ENCODE results near the gene NOX3.
A peak's percentile ranks its signal among the peaks of the same experiment; 100 is the strongest.
"Not testable (repeated sequence)": the region's sequence is repeated elsewhere in the genome, so short reads cannot be mapped to it uniquely, and the experiment has no call there.

NOX3 gene

DNA sequence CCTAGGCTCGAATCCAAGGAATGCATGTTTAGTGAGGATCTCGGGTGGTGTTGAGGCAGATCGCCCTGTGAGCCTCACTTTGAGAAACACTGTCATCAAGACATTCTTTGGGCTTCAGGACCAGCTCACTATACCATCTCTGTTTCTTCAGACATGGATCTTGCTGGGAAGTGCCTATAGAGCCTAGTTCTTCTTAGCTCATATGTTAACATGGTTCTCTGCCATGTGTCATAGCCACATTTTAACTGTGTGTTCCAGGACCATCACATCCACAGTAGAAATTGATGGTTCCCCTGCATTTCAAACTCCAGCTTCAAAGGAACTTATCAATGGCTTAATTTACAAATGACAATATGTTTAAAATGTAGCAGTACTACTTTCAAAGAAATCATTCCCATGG is 57.4 kb downstream of the NOX3 start:
- DNase-seq, result no peak

DNA sequence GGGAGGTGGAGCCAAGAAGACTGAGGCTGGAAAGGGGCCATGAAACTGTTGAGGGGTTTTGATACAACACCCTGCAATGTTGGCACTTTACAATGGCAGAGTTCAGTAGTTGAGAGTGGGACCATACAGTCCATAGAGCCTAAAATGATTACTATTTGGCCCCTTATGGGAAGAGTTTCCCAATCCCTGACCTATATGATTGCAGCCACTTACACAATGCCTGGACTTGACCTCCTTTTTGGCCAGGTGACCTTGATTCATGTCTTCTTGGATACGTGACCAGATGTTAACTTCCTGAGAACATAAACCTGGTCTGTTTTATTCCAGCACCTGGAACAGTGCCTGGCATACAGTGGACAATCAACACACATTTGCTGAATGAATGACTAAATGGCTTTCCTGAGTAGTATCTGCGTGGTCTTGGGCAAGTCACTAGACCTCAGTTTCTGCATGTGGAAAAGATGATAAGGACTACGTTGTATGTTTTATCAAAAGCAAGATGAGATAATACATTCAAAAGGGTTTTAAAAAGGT is 58.4 kb downstream of the NOX3 start:
- no peak for DNase-seq

DNA sequence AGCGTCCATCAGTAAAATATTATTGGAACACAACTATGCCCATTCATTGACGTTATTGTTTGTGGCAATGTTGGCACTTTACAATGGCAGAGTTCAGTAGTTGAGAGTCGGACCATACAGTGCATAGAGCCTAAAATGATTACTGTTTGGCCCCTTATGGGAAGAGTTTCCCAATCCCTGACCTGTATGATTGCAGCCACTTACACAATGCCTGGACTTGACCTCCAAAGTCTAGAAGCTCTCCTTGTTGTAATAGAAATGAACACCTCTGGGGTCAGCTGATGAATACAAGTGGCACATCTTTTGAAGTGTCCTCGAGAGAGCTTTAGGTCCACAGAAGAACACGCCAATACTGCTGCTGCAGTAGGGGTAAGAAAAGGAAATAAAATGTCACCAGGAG is 59.0 kb downstream of the NOX3 start:
- DNase-seq, result no peak

DNA sequence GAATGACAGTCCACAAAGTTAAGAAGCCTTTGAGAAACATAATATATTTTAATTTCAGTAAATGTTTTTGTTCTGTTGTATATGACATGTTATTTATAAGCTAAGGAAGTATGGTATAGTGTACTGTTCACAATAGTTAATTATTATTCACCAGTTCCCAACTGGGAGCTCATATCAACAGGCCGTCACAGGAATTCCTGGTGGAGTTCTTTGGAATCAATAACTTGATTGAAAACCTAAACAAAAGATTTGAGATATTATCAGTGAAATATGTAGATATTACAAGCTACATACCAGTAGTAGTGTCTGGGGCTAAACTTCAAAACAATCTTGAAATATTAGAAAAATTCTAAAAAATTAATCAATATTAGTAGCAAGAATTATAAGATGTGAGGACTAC is 60.3 kb downstream of the NOX3 start:
- DNase-seq, result no peak

DNA sequence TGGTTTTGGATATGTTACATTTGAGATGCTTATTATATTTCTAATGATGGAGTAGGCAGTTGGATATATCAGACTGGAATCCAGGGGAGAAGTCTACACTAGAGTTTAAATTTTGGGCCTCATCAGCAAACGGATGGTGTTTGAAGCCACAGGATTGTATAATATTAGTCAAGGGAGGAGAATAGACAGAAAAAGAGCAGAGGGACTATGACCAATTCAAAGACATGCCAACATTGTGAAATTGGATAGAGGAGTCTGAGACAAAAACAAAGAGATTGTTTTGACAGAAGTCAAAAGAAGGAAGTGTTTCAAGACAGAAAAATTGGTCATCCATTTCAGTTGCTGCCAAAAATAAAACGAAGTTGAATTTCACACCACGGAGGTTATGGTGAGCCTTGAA is 66.5 kb downstream of the NOX3 start:
- DNase-seq, result no peak

- DNase-seq, result no peak
Measured at GRCh38 chr6:155388591-155388990, 67.0 kb downstream of the NOX3 start.

DNA sequence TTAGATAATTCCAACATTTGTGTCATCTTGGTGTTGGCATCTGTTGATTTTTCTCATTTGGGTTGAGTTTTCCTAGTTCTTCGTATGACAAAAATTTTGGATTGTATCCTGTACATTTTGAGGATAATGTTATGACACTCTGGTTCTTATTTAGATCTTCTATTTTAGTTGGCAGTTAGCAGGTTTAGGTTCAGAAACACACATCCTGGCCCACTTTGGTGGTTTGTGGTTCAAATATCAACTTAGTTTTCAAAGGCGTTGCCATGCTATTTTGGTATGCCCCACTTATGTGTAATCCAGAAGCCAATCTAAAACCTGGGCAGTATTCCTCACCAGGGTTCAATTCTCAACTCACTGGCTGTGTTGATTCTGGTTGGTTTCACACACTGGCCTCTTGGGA is 68.2 kb downstream of the NOX3 start:
- DNase-seq, result no peak

- DNase-seq, result no peak
Measured at GRCh38 chr6:155384321-155384952, 71.2 kb downstream of the NOX3 start.

GRCh38 chr6:155383913-155384312 is 71.7 kb downstream of the NOX3 start:
- no peak for DNase-seq

- no peak for DNase-seq
Measured at GRCh38 chr6:155382338-155382685, 73.3 kb downstream of the NOX3 start.

- no peak for DNase-seq
Measured at GRCh38 chr6:155381673-155382337, 73.8 kb downstream of the NOX3 start.

GRCh38 chr6:155380666-155381332 is 74.8 kb downstream of the NOX3 start:
- peak; percentile 22 for DNase-seq

DNA sequence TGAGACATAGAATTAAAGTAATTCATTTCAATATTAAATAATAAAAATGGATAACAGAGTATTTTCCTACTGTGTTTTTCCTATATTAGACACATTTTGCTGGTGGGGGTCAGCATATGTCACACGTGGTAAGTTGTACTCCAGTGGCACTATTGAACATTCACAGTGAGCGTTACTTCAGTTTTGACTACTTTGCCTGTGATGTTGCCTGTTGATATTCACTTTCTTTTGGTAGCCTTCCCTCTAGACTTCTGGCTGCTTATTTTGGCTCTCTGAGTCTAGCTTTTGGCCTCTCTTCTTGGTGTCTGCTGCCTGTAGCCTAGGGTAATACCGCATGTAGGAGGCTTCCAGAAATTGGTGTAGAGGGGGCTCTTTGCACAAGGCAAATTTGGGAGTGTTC is 76.9 kb downstream of the NOX3 start:
- no peak for DNase-seq

GRCh38 chr6:155378276-155378675 is 77.4 kb downstream of the NOX3 start:
- no peak for DNase-seq

GRCh38 chr6:155377061-155377460 is 78.6 kb downstream of the NOX3 start:
- no peak for DNase-seq

- no peak for DNase-seq
Measured at GRCh38 chr6:155375801-155376200, 79.8 kb downstream of the NOX3 start.

DNA sequence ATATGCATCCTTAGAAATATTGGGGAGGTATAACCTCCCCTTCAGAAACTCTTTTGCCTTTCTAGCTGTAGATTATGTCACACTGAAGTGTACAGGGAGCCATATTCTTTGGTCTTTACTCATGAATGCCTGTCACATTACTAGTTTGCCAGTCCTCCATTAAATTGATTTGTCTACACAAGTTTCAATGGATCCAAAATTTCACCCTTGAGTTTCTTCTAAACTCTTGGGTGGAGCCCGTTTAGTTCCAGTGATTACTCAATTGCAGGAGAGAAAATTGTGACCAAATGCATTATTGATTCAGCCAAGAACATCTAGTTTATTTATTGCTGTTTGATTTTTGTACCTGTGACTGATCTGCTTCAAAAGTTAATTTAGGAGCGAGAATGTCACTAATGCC is 81.0 kb downstream of the NOX3 start:
- DNase-seq, result no peak

- DNase-seq, result no peak
Measured at GRCh38 chr6:155373276-155373675, 82.4 kb downstream of the NOX3 start.

DNA sequence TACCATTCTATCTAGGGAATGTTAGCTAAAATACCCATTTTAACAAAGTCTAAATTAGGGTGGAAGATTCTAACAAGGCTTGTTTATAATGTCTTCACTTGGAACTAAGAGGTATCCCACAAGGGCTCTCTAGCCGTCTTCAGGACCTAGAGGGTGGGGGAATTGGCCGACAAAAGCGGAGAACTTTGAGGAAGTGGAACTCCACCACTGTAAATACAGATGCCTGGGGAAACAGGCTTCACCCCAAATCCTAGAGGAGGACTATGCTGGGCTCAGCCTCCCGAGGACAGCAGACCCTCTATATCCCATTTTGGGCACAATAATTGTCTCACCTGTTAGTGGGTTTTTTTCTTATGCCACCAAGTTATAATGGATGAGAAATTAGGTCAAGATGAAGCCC is 83.4 kb downstream of the NOX3 start:
- no peak for DNase-seq

GRCh38 chr6:155371230-155371629 is 84.4 kb downstream of the NOX3 start:
- no peak for DNase-seq

- no peak for DNase-seq
Measured at GRCh38 chr6:155366325-155366724, 89.3 kb downstream of the NOX3 start.

DNA sequence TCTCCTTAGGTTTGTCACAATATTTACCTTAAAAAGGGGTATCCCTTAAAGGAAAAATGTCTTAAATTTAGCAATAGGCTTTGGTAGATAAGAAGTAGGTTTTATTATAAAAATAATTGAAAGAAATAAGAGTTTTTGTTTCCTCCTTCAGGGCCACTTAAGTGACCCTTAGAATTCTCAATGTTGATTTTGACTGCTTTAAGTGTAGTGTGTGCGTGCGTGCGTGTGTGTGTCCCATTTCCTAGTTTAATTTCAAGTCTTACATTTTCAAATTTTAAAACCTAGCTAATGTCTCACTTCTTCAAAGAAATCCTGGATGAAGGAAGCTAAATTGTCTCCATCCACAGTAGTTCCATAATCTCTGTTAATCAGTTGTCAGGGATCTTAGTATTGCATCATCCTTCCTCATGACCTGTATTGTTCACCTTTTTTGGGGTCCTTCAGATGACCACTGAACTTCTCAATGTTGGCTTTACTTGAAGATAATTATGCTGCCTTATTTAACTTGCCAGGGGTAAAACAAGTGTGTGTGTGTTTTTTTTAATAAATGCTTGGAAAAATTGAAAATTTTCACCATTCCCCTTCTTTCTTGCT is 90.7 kb downstream of the NOX3 start:
- no peak for DNase-seq

DNA sequence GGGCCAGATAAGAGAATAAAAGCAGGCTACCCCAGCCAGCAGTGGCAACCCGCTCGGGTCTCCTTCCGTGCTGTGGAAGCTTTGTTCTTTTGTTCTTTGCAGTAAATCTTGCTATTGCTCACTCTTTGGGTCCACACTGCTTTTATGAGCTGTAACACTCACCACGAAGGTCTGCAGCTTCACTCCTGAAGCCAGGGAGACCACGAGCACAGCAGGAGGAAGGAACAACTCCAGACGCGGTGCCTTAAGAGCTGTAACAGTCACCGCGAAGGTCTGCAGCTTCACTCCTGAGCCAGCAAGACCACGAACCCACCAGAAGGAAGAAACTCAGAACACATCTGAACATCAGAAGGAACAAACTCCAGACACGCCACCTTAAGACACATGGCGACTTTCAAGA is 91.6 kb downstream of the NOX3 start:
- DNase-seq, result not testable (repeated sequence)

All from NCI-H146 (cell line).